GM12878 (cell line): ENCODE results near the gene ZNF3. TPM values are rescaled to one million over a fixed set of nuclear protein-coding genes. Genes with fewer than 3 reads are reported as not detected.

Experiments used
- CHD2 ChIP-seq: IDR thresholded peaks from 2 replicates; pipeline ENCODE4 v1.6.1; 2011; ENCODE audit warnings: low read depth, low read length, improper control_type of control experiment, borderline replicate concordance
- RB1 ChIP-seq: fragments of 450-650 bp; formaldehyde crosslinking; IDR thresholded peaks from 2 replicates; pipeline ENCODE4 v1.6.1; 2017; ENCODE audit warnings: mild to moderate bottlenecking, borderline replicate concordance
- SKIL ChIP-seq: fragments of 450-650 bp; IDR thresholded peaks from 2 replicates; pipeline ENCODE4 v1.6.1; 2017; ENCODE audit warnings: mild to moderate bottlenecking, low read depth, inconsistent platforms; ENCODE audit not compliant: poor library complexity, severe bottlenecking
- ZBTB4 ChIP-seq: fragments of 450-650 bp; formaldehyde crosslinking; IDR thresholded peaks from 2 replicates; pipeline ENCODE4 v1.4.0; 2022; ENCODE audit warnings: mild to moderate bottlenecking, moderate library complexity
- polyA plus RNA-seq, 11 experiments: library from polyadenylated mRNA; depleted of rRNA in 4 of 11; unstranded in 6 of 11; stranded (reverse) in 5 of 11; fragments of >200 nt; fragmentation: Nextera tagmentation in 4 of 11; fragmentation: Illumina TruSeq in 1 of 11; extraction: Ambion mirVana in 4 of 11; extraction: Trizol in 1 of 11; gene quantifications; 1 replicate in 1 of 11; 2 replicates in 10 of 11; pipeline versions ENCODE4 v1.2.1 to v1.2.3, GENCODE V29; 2011 to 2016; ENCODE audit warnings: inconsistent platforms in 2 of 11, missing spikeins in 2 of 11, low read depth in 1 of 11
- total RNA-seq, 4 experiments: library from RNA; depleted of rRNA in 3 of 4; stranded (reverse); fragments of >200 nt in 3 of 4; fragmentation: Illumina TruSeq in 1 of 4; extraction: Trizol in 1 of 4; gene quantifications; 2 replicates each; pipeline versions ENCODE4 v1.2.1 to v1.2.3, GENCODE V29; 2013 to 2021

The ZNF3 gene
- total and polyA plus RNA-seq, 10 of the 15 experiments (the other 5 are each of a cell fraction or from before 2014, with no cell fraction given), result 17.2 to 37.4 (median 29.4) TPM

GRCh38 chr7:100049441-100050291, 31.9 kb downstream of the ZNF3 start, which contains the start of gene ZSCAN21 (continued):
- TF ChIP-seq SKIL (no peak), RB1 (peak; percentile 70; the same call in 1 of the 2 replicates), CHD2 (0 out of 2 replicates have a peak, but pooled peaks have one; percentile 50), ZBTB4 (CRISPR knock-in tag) (no peak)
